Caki2 (cell line): ENCODE data around the gene PRELID3B. TPM values are rescaled to one million over a fixed set of nuclear protein-coding genes. Genes with fewer than 3 reads are reported as not detected.

Source experiments
- DNase-seq: peaks from one replicate; pipeline ENCODE4 v3.0.0-alpha.2; 2015; ENCODE audit warnings: low read depth
- in situ Hi-C: cut with HindIII; loops from 2 replicates; pipeline ENCODE4 v1.10.0; 2016; ENCODE audit warnings: low sequenced_read_pairs, low pct_unique_long_range_greater_than_20kb, mixed read lengths
- total RNA-seq: library from RNA; depleted of rRNA; stranded (reverse); fragments of >200 nt; shearing (Covaris generic); gene quantifications from 2 replicates; pipeline ENCODE4 v1.2.3, GENCODE V29; 2014; ENCODE audit warnings: low replicate concordance

The PRELID3B gene
- total RNA-seq, 1 experiment from 2014 or later = 128 TPM

GRCh38 chr20:59032023-59032712, 10.4 kb downstream of the PRELID3B start, which contains the start of gene ATP5F1E:
TSS of gene ATP5F1E (minus strand) at chr20:59032335. CDS start at chr20:59032251, 84 bp downstream.
- in situ Hi-C loops = no loop called here
- DNase-seq = peak; percentile 97

DNA sequence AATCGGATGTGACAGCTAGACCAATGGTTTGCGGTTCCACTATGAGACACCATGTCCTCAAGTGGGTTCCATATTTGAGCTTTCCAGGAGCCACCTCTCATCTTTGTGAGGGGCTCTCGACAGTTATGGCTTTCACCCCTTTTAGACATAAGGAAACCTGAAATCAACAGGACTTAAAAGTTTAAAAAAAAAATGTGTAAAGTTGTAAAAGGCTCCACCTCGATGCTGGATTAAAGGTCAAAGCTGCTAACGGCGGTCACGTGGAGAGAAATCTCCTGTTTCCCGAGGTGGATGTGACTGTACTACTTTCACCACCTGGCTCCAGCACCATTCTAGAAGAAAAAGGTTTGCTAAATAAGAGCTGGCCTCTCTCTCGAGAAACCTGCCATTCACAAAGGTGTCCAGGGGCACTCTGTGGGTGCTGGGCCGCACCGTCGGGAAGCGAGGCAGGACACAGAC, 11.0 kb downstream of the PRELID3B start:
- in situ Hi-C loops = no loop called here
- no peak for DNase-seq

GRCh38 chr20:59030911-59031563, 11.5 kb downstream of the PRELID3B start:
- DNase-seq = no peak
- in situ Hi-C loops = no loop called here

DNA sequence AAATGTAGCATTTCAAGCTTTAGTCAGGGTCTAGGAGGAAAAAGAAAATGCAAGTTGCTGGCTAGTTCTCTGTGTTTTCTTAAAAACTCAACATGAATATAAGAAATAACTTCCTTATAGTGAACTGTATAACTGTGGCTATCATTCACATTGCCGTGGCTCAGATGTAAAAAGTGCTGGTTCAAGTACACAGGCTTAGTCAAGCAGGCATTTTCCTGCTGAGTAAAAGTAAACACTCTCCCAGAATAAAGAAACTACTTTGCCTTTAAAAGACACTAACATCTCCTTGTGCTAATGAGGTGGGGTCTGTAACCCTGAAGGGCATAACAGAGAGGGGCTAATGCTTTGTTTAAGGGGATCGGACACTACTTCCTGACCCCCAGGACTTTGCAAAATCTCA, 13.8 kb downstream of the PRELID3B start:
- DNase-seq = no peak
- in situ Hi-C loops = no loop called here

GRCh38 chr20:59027741-59028320, 14.8 kb downstream of the PRELID3B start:
- in situ Hi-C loops = no loop called here
- DNase-seq = no peak

GRCh38 chr20:59026904-59027740, 15.5 kb downstream of the PRELID3B start:
- DNase-seq = no peak
- in situ Hi-C loops = no loop called here

DNA sequence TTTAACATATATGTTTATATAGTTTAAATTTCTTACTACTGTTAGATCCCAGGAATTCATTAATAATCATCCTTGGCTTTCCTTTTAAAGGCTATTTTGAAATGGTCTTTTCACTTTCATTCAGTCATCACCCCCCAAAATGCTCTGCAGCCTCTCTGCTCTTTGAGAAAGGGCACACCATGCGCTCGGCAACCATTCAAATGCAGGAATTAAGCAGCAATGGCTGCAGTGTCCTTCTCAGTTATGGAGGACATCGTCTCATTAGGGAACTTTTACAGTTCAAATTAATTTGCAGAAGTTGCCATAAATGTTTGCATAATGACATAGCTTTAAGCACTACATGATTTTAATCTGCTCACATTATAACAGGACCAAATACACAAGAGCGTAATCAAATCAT, 17.1 kb downstream of the PRELID3B start:
- in situ Hi-C loops = no loop called here
- no peak for DNase-seq

GRCh38 chr20:59025086-59025485, 17.5 kb downstream of the PRELID3B start:
- in situ Hi-C loops = no loop called here
- no peak for DNase-seq

DNA sequence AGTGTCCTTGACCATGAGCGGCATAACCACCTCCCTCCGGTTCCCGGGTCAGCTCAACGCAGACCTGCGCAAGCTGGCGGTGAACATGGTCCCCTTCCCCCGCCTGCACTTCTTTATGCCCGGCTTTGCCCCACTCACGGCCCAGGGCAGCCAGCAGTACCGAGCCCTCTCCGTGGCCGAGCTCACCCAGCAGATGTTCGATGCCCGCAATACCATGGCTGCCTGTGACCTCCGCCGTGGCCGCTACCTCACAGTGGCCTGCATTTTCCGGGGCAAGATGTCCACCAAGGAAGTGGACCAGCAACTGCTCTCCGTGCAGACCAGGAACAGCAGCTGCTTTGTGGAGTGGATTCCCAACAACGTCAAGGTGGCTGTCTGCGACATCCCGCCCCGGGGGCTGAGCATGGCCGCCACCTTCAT, 18.5 kb downstream of the PRELID3B start:
- in situ Hi-C loops = no loop called here
- no peak for DNase-seq

DNA sequence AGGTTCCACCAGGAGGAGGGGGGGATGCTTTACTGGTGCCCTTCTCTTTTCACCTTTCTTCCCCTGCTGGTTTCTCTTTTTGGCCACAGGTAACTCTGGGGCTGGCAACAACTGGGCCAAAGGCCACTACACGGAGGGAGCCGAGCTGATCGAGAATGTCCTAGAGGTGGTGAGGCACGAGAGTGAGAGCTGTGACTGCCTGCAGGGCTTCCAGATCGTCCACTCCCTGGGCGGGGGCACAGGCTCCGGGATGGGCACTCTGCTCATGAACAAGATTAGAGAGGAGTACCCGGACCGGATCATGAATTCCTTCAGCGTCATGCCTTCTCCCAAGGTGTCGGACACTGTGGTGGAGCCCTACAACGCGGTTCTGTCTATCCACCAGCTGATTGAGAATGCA, 19.0 kb downstream of the PRELID3B start:
- in situ Hi-C loops = no loop called here

GRCh38 chr20:59022754-59023153, 19.8 kb downstream of the PRELID3B start:
- DNase-seq = no peak
- in situ Hi-C loops = no loop called here

More for the DNA sequence above, 19.0 kb downstream of the PRELID3B start:
- DNase-seq = no peak

- in situ Hi-C loops = no loop called here
- no peak for DNase-seq
These were observed 21.5 kb downstream of the PRELID3B start for GRCh38 chr20:59020938-59021551.

DNA sequence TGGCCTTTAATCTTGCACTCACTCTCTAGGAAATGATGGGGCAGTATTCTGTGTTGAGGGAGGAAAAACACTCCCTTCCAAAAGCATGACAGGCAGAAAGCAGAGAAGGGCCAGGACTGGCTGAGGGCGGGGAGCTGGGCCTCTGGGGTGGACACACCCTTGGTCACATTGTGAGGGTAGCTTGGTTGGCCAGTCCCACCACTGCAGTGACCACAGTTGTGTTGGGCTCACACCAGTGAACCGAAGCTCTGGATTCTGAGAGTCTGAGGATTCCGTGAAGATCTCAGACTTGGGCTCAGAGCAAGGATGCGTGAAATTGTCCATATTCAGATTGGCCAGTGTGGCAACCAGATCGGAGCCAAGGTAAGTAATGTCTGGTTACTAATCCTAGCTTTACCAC, 23.4 kb downstream of the PRELID3B start, which contains the start of gene TUBB1:
Gene TUBB1 (plus strand): TSS at position 213 of the 400 bp plus-strand sequence. CDS start 94 bp downstream, at position 307.
- in situ Hi-C loops = no loop called here
- DNase-seq = no peak

GRCh38 chr20:59018817-59019216, 23.8 kb downstream of the PRELID3B start:
- in situ Hi-C loops = no loop called here
- no peak for DNase-seq

DNA sequence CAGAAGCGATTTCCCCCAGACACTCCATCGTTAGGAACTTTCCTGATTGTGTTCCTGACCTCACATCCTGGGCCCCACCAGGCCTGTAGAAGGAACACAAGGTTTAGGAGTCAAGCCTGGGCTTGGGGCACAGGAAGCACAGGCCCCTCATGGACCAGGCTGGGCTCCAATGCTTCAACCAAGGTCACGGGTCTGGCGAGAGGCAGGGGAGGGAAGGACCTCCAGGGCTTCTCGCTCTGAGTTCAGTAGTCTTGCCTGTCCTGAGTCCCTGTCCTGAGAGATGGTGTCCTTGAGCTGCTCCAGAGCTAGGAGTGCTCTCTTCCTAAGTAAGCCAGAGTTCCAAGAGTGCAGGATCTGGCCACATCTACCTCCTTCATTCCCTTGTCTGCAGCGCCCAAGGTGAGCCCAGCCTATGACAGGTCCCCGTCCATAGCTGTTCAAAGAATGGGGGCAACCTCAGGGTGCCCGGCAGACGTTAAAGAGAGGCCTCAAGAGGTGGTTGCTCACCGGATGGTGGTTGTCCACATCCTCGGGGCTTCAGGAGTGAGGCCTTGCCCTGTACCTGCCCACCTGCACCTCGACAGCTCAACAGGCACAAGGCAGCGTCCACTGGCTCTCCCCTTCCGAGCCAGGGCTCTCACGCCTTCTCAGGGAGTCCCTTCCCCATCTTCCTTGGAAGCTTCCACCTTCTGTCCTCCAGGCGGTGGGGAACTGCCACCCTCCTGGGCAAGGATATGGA, 24.9 kb downstream of the PRELID3B start:
- no peak for DNase-seq
- in situ Hi-C loops = no loop called here

DNA sequence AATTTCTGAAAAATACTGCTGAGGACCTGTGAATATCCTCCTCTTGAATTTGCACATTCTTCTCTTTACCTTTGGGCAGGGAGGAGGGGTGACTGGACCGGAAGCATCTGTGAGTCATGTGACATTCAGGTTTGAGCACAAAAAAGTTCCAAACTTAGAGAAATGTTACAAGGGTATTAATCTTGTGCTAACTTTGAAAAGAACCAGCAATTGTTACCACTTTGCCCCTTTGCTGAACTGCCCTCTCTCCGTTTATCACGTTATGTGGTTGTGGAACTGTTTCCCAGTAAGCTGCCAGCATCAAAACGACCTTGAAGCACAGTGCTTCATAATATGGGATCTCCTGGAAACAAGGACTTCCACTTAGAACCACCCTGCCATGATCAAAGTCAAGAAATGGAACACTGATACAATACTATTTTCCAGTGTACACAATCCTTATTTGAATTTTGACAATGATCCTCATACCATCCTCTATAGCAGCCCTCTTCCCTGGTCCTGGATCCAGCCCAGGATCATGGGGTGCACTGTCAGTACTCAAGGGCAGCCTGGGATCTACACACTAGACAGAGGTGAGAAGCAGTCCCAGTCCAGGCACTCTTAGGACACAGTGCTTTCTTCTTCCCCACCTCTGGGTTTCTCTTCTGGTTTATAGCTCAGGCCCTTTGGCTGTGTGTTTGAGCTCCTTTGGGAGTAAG, 25.6 kb downstream of the PRELID3B start:
- in situ Hi-C loops = no loop called here
- no peak for DNase-seq
